HepG2 (cell line): ENCODE measurements around the gene TYR. TPM values are rescaled to one million over a fixed set of nuclear protein-coding genes. Genes with fewer than 3 reads are reported as not detected.

Source experiments
- ATAC-seq: fragments of 200-7000 bp; cut with Tn5 transposase; 3 replicates; pipeline ENCODE4 v1.9.1; 2020; ENCODE audit warnings: mild to moderate bottlenecking, moderate library complexity
- BruUV-seq: library from RNA; stranded (reverse); fragments of 400-500 nt; replicated peaks from 2 replicates; lab custom pipeline; 2021; lab: Mats Ljungman, UMichigan
- CTCF ChIA-PET: fragments of 300-600 bp; formaldehyde crosslinking; extraction: SDS; loops from one replicate; lab custom pipeline; 2021; ENCODE audit warnings: low total read pairs, inconsistent platforms, low intra/inter-chr PET ratio; lab: Yijun Ruan, JAX
- POLR2A ChIA-PET: fragments of 350-600 bp; sonication (Branson Sonifier 250); formaldehyde crosslinking; loops from one replicate; lab custom pipeline; 2020; ENCODE audit warnings: antibody characterized with exemption, inconsistent platforms; lab: Yijun Ruan, JAX
- DNase-seq: peaks from one replicate; pipeline ENCODE4 v3.0.0-alpha.2; 2015; ENCODE audit warnings: low spot score
- FAIRE-seq: peaks from 3 replicates; lab custom pipeline; 2011; peaks lifted over from hg19 to GRCh38; lab: Jason Lieb, UNC
- H2AFZ ChIP-seq: one replicate; pipeline ENCODE4 v1.6.1; 2011; ENCODE audit warnings: low read length, inconsistent platforms
- H3K27ac ChIP-seq: fragments of 300-600 bp; 3 replicates; pipeline ENCODE4 v1.8.0; 2011; ENCODE audit warnings: mixed run types, mild to moderate bottlenecking, mixed read lengths, low read length, inconsistent platforms; ENCODE audit not compliant: insufficient read depth; ENCODE audit errors: extremely low read length
- H3K27me3 ChIP-seq, 2 experiments: fragments of 200-600 bp in 1 of 2; 2 replicates in 1 of 2; 3 replicates in 1 of 2; pipeline versions ENCODE4 v1.6.0 to v1.8.0; 2011; ENCODE audit warnings: low read length in 2 of 2, mild to moderate bottlenecking in 2 of 2, moderate library complexity in 2 of 2, inconsistent platforms in 1 of 2; ENCODE audit not compliant: insufficient read depth in 2 of 2, control insufficient read depth in 1 of 2
- H3K36me3 ChIP-seq, 2 experiments: fragments of 200-600 bp in 1 of 2; replicated peaks in 1 of 2; 2 replicates in 1 of 2; 3 replicates in 1 of 2; pipeline versions ENCODE4 v1.5.1 to v1.8.0; 2011; ENCODE audit warnings: low read length in 2 of 2, inconsistent platforms in 1 of 2; ENCODE audit not compliant: insufficient read depth in 2 of 2, control insufficient read depth in 1 of 2
- H3K4me1 ChIP-seq: 2 replicates; pipeline ENCODE4 v1.5.1; 2012; ENCODE audit warnings: low read length, inconsistent platforms; ENCODE audit not compliant: insufficient read depth
- H3K4me2 ChIP-seq: 2 replicates; pipeline ENCODE4 v1.6.0; 2011; ENCODE audit warnings: low read depth, low read length, inconsistent platforms
- H3K4me3 ChIP-seq, 3 experiments: fragments of 200-600 bp in 1 of 3; sonication (generic), shearing (Covaris generic) in 1 of 3; replicated peaks in 1 of 3; 2 replicates each; pipeline ENCODE4 v1.5.1; 2011 to 2016; ENCODE audit warnings: low read length in 3 of 3, inconsistent platforms in 2 of 3, low read depth in 2 of 3, mild to moderate bottlenecking in 2 of 3, control low read depth in 1 of 3, mixed read lengths in 1 of 3; ENCODE audit not compliant: insufficient read depth in 1 of 3
- H3K79me2 ChIP-seq: one replicate; pipeline ENCODE4 v1.6.1; 2011; ENCODE audit warnings: low read length, inconsistent platforms; ENCODE audit not compliant: insufficient read depth
- H3K9ac ChIP-seq: 2 replicates; pipeline ENCODE4 v1.6.0; 2011; ENCODE audit warnings: mild to moderate bottlenecking, low read depth, low read length, inconsistent platforms; ENCODE audit not compliant: insufficient read depth
- H3K9me3 ChIP-seq: 2 replicates; pipeline ENCODE4 v1.5.1; 2012; ENCODE audit warnings: mild to moderate bottlenecking, low read length
- H4K20me1 ChIP-seq: 2 replicates; pipeline ENCODE4 v1.6.0; 2011; ENCODE audit warnings: inconsistent platforms, mild to moderate bottlenecking, low read length, moderate library complexity; ENCODE audit not compliant: insufficient read depth
- ATF7-NPFF ChIP-seq: sonication (generic); formaldehyde crosslinking; IDR thresholded peaks from 2 replicates; pipeline ENCODE4 v1.8.1; 2023; ENCODE audit warnings: mild to moderate bottlenecking, low read depth, missing genetic modification reagents, moderate library complexity
- BATF2 ChIP-seq: sonication (generic); formaldehyde crosslinking; IDR thresholded peaks from 2 replicates; pipeline ENCODE4 v1.8.0; 2022; ENCODE audit warnings: mild to moderate bottlenecking, missing genetic modification reagents, moderate library complexity
- DNMT3B ChIP-seq: conservative IDR thresholded peaks from 2 replicates; pipeline ENCODE4 v1.6.1; 2016; ENCODE audit warnings: missing biosample characterization, control low read depth
- FOXJ3 ChIP-seq: sonication (generic); formaldehyde crosslinking; IDR thresholded peaks from 2 replicates; pipeline ENCODE4 v1.4.0; 2020; ENCODE audit warnings: missing genetic modification reagents, mild to moderate bottlenecking, borderline replicate concordance
- GABPB1 ChIP-seq: IDR thresholded peaks from 2 replicates; pipeline ENCODE4 v1.6.1; 2016; ENCODE audit warnings: mild to moderate bottlenecking, missing genetic modification reagents, moderate library complexity, missing compliant biosample characterization
- HNRNPH1 ChIP-seq: fragments of 200-400 bp; formaldehyde crosslinking; optimal IDR thresholded peaks from 2 replicates; pipeline ENCODE3; 2017; ENCODE audit warnings: mild to moderate bottlenecking, low read depth, low read length
- IRF9 ChIP-seq: sonication (generic); formaldehyde crosslinking; IDR thresholded peaks from 2 replicates; pipeline ENCODE4 v1.8.0; 2022; ENCODE audit warnings: missing genetic modification reagents, mild to moderate bottlenecking, borderline replicate concordance
- SUZ12 ChIP-seq: fragments of 150-350 bp; IDR thresholded peaks from 2 replicates; pipeline ENCODE4 v1.6.1; 2014; ENCODE audit warnings: low read depth, low read length
- ZNF460 ChIP-seq: sonication (generic); formaldehyde crosslinking; IDR thresholded peaks from 2 replicates; pipeline ENCODE4 v1.5.1; 2020; ENCODE audit warnings: missing genetic modification reagents, mild to moderate bottlenecking, borderline replicate concordance
- ZNF598 ChIP-seq: sonication (generic); formaldehyde crosslinking; IDR thresholded peaks from 2 replicates; pipeline ENCODE4 v1.5.1; 2020; ENCODE audit warnings: mild to moderate bottlenecking, missing genetic modification reagents, borderline replicate concordance
- WGBS: methylation state at CpG from one replicate; pipeline ENCODE4 v1.1.6; 2017; ENCODE audit warnings: low lambda C conversion rate; 5-methylcytosine and 5-hydroxymethylcytosine counted together
- in situ Hi-C: cut with HindIII; loops from 2 replicates; pipeline ENCODE4 v1.10.0; 2017; ENCODE audit warnings: low pct_unique_long_range_greater_than_20kb; ENCODE audit not compliant: extremely low pct_ligation_motif_present
- intact Hi-C: fragments of 100-400 bp; cut with micrococcal nuclease; formaldehyde crosslinking; loops from one replicate; pipeline ENCODE4 v1.10.0; 2022; ENCODE audit not compliant: unreplicated experiment
- polyA plus RNA-seq, 8 experiments: library from polyadenylated mRNA; depleted of rRNA in 3 of 8; stranded (reverse) in 7 of 8; unstranded in 1 of 8; fragments of >200 nt; fragmentation: Illumina TruSeq in 4 of 8; extraction: Trizol in 4 of 8; gene quantifications; 2 replicates each; pipeline versions ENCODE4 v1.2.1 to v1.2.3, GENCODE V29; 2011 to 2016; ENCODE audit warnings: low read depth in 4 of 8, missing spikeins in 1 of 8, mixed read lengths in 1 of 8; ENCODE audit not compliant: insufficient read depth in 1 of 8
- total RNA-seq, 5 experiments: library from RNA; depleted of rRNA; stranded (reverse); fragments of >200 nt; fragmentation: Illumina TruSeq; extraction: Trizol; gene quantifications; 2 replicates each; pipeline ENCODE4 v1.2.3, GENCODE V29; 2016; ENCODE audit warnings: low read depth in 1 of 5
- TF ChIP-seq, protein P1 (sequence below): sonication (generic); formaldehyde crosslinking; IDR thresholded peaks from 2 replicates; pipeline ENCODE4 v1.4.0; 2020; ENCODE audit warnings: mild to moderate bottlenecking, low read depth, missing genetic modification reagents
- TF ChIP-seq, protein P2 (sequence below): sonication (generic); formaldehyde crosslinking; IDR thresholded peaks from 2 replicates; pipeline ENCODE4 v1.8.1; 2022; ENCODE audit warnings: mild to moderate bottlenecking, missing genetic modification reagents

TYR gene
- total and polyA plus RNA-seq, 2 of the 13 experiments (the other 11 are each of a cell fraction or from before 2014, with no cell fraction given): not detected

- Histone ChIP-seq H3K4me2 (no peak overlapping the region), H3K36me3 (no peaks in the 10 kb centered on the region), H3K27ac (no peak overlapping the region), H3K9me3 (no peaks in the 10 kb centered on the region), H4K20me1 (no peaks in the 10 kb centered on the region), H3K4me1 (no peaks in the 10 kb centered on the region), H3K9ac (no peak overlapping the region), H3K27me3 (no peaks in the 10 kb centered on the region), H3K79me2 (no peaks in the 10 kb centered on the region), H2AFZ (no peak overlapping the region), H3K4me3 (no peak overlapping the region)
- intact Hi-C loops (loop anchor here (10.0 kb wide), 1 partner anchor 56 kb away; no protein-coding TSS in a partner anchor), in situ Hi-C loops (no loop called here)
- no TSS peak for BruUV-seq
- no peak for TF ChIP-seq GABPB1 (CRISPR knock-in tag)
- TF ChIP-seq FOXJ3 (CRISPR knock-in tag): no peak
- no peak for TF ChIP-seq SUZ12
- TF ChIP-seq, protein P1, sequence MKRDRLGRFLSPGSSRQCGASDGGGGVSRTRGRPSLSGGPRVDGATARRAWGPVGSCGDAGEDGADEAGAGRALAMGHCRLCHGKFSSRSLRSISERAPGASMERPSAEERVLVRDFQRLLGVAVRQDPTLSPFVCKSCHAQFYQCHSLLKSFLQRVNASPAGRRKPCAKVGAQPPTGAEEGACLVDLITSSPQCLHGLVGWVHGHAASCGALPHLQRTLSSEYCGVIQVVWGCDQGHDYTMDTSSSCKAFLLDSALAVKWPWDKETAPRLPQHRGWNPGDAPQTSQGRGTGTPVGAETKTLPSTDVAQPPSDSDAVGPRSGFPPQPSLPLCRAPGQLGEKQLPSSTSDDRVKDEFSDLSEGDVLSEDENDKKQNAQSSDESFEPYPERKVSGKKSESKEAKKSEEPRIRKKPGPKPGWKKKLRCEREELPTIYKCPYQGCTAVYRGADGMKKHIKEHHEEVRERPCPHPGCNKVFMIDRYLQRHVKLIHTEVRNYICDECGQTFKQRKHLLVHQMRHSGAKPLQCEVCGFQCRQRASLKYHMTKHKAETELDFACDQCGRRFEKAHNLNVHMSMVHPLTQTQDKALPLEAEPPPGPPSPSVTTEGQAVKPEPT: no peak
- no peak for TF ChIP-seq HNRNPH1
- no peak for TF ChIP-seq IRF9 (CRISPR knock-in tag)
- no peak for TF ChIP-seq ZNF460 (CRISPR knock-in tag)
- no peak for TF ChIP-seq BATF2 (CRISPR knock-in tag)
- TF ChIP-seq, protein P2, sequence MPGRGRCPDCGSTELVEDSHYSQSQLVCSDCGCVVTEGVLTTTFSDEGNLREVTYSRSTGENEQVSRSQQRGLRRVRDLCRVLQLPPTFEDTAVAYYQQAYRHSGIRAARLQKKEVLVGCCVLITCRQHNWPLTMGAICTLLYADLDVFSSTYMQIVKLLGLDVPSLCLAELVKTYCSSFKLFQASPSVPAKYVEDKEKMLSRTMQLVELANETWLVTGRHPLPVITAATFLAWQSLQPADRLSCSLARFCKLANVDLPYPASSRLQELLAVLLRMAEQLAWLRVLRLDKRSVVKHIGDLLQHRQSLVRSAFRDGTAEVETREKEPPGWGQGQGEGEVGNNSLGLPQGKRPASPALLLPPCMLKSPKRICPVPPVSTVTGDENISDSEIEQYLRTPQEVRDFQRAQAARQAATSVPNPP (CRISPR knock-in tag): no peak
- no peak for TF ChIP-seq DNMT3B (CRISPR knock-in tag)
- TF ChIP-seq ATF7-NPFF (CRISPR knock-in tag): no peak
- no peak for TF ChIP-seq ZNF598 (CRISPR knock-in tag)
- ATAC-seq (no peak), DNase-seq (no peak), FAIRE-seq (no peak)
- POLR2A ChIA-PET: no interaction called here
- 1% methylated on average over 3 of the region's 3 CpGs for WGBS
- CTCF ChIA-PET: no interaction called here
Observed at GRCh38 chr11:89168396-89168795, 9.3 kb upstream of the TYR start.
